Epidermal melanocyte (primary cell): Measurements from ENCODE around the gene ETDC.
"Not testable (repeated sequence)": the region's sequence is repeated elsewhere in the genome, so short reads cannot be mapped to it uniquely, and the experiment has no call there.

ENCODE experiments used
- DNase-seq: peaks from one replicate; pipeline ENCODE4 v3.0.0; 2011; ENCODE audit warnings: low spot score; ENCODE audit not compliant: insufficient read length

ETDC gene

GRCh38 chrX:135309430-135309923 lies at the start of gene ETDC:
TSS of gene ETDC (plus strand) at chrX:135309480. CDS start at chrX:135309480, 0 bp downstream.
- DNase-seq, result no peak

GRCh38 chrX:135260976-135261375 lies 48.3 kb upstream of the ETDC start:
- DNase-seq, result not testable (repeated sequence)

DNA sequence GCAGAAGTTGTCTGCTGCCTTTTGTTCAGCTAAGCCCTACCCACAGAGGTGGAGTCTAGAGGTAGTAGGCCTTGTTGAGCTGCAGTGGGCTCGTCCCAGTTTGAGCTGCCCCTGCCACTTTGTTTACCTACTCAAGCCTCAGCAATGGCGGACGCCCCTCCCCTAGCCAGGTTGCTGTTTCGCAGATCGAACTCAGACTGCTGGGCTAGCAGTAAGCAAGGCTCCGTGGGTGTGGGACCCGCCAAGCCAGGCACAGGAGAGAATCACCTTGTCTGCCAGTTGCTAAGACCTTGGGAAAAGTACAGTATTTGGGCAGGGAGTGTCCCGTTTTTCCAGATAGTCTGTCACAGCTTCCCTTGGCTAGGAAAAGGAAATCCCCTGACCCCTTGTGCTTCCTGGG lies 45.9 kb upstream of the ETDC start:
- DNase-seq, result not testable (repeated sequence)

GRCh38 chrX:135264206-135264605 lies 45.1 kb upstream of the ETDC start:
- no peak for DNase-seq

- no peak for DNase-seq
Measured at GRCh38 chrX:135273162-135273561, 36.1 kb upstream of the ETDC start.

- DNase-seq, result no peak
Measured at GRCh38 chrX:135275973-135276372, 33.3 kb upstream of the ETDC start.

- DNase-seq, result no peak
Measured at GRCh38 chrX:135287266-135287823, 21.9 kb upstream of the ETDC start.

DNA sequence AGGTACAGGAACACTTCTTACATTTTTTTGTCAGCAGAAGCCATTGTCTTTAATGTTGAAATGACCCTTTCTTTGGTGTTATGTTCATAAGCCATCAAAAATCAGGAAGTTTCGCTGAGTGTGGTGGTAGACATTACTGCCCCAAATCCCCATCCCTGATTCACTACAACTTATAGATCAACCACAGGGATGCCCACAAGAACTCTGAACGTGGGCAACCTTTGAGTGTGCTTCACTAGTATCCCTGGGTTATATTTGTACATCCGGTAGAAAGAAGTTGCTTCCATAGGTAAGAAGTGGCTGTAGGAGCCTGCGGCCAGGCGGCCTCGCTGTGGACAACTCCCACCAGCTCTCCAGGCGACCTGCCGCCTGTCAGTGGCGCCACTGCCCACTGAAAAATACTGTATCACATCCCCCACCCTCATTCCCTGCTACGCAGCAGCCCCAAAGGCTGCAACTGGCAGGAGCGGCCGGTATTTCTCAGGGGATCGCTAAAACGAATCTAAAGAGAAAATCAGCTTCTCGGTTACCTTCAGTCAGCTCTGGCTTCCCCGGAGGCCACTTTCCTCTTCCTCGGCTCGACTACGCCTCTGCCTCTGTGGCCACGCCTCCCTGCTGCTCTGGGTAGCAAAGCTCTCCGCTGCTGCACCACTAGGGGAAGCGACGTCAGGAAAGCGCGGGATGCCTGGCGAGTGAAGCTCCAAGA lies 13.9 kb upstream of the ETDC start:
- no peak for DNase-seq

GRCh38 chrX:135295944-135296305 lies 13.4 kb upstream of the ETDC start:
- no peak for DNase-seq

DNA sequence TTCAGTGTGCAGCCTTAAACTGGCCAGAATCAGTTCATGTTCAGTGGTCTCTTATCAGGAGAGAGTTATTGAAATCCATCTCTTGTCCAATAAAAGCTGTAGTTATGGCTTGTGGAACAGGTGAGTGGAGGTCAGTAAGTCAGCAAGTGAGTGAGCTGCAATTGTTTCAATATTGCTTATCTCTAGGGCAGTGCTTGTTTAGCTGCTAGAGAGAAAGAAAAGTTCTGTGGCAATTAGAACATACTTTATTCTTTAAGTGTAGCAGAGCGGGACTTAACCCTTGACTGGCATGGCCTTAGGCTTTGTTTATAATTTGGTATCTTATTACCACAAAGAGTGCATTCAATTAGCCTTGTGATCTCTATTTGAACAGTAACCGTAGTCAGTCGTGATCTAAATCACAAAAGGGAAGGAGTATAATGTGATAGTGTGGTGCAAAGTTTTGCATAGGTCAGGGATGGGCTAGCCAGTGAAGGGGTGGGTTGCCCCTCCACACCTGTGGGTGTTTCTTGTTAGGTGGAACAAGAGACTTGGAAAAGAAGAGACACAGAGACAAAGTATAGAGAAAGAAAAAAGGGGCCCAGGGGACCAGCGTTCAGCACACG lies 6.9 kb upstream of the ETDC start:
- no peak for DNase-seq

GRCh38 chrX:135304741-135305140 lies 4.5 kb upstream of the ETDC start:
- no peak for DNase-seq

DNA sequence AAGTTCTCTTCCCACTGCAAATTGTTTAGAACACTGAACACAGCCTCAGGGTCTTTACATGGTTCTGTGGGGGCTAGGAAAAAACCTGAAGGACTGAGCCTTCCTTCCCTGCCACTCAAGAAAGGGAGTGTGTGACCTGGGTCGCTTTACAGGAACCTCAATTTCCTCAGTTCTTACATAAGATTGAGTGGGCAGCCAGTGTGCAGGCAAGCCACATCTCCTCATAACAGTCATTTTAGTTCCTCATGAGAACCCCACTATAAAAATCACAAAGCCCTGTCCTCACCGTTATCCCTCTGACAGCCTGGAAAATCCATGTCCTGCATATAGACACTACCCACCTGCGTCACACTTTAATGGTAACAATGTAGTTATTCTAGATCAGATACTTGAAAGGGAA lies 2.1 kb upstream of the ETDC start:
- DNase-seq, result no peak

DNA sequence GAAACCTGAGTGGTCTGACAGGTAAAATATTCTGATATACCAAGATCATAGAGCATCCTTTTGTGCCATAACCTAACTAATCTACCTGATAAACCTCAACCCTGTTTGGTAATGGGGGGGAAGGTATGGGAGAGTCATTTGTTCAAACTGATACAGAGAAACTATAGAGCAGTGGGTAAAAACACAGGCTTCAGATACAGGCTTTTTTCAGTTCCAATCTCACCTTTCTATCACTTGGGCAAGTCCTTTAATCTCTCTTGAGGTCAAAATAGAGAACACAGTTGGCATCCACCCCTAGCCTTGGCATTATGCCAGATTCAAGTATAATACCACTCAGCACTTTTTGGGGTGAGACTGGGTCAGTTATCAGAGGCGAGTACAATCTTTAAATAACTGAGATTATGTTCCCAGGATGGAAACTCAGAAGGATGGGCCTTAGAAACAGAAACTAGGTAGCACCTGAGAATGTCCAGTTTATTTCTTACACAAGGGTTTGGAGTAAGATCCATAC lies 880 bp upstream of the ETDC start:
- DNase-seq, result no peak

DNA sequence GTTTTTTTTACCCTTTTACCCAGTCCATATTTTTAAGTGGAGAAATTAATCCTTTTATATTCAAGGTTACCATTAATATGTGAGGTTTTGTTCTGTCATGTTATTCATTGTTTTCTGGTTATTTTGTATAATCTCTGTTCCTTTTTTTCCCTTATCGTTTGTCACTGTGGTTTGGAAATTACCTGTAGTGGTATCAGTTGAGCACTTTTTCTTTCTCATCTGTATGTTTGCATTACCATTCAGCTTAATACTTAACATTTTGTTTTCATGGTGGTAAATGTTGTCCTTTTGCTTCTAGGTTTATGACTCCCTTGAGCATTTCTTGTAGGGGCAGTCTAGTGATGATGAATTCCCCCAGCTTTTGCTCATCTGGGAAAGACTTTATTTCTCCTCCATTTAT lies 6.6 kb downstream of the ETDC start:
- no peak for DNase-seq

- no peak for DNase-seq
Measured at GRCh38 chrX:135324463-135324862, 15.2 kb downstream of the ETDC start.

DNA sequence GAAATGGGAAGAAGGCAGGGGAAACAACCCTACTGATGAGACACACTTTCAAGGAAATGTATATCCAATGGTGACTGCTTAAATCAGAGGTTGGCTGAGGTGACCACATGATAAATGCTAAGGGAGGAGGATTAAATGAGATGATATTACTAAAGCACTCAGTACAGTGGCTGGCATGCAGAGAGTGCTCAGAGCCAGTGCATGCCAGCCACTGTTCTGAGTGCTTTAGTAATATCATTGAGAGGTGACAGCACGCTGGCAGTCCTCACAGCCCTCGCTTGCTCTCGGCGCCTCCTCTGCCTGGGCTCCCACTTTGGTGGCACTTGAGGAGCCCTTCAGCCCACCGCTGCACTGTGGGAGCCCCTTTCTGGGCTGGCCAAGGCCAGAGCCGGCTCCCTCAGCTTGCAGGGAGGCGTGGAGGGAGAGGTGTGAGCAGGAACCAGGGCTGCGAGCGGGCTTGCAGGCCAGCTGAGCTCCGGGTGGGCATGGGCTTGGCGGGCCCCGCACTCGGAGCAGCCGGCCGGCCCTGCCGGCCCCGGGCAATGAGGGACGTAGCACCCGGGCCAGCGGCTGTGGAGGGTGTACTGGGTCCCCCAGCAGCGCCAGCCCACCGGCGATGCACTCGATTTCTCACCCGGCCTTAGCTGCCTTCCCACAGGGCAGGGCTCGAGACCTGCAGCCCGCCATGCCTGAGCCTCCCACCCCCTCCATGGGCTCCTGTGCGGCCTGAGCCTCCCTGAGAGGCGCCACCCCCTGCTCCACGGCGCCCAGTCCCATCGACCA lies 15.9 kb downstream of the ETDC start:
- not testable (repeated sequence) for DNase-seq

DNA sequence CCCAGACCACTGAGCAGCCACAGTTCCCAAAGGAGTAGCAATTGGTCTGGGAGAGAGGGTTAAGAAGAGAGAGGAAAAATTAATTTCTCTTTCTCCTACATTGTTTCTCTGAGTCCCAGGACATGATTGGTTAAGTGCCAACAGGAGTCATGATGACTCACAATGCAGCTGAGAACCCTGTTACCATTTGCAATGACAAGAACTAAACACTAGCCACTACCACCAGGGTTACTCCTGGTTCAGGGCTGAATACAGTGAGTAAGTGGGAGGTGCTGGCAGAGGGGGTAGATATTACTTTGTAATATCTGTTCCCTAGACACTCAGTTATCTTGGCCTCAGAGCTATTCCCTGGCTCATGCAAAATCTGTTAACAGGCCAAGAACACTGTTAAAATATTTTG lies 18.0 kb downstream of the ETDC start:
- no peak for DNase-seq

GRCh38 chrX:135328421-135329005 lies 19.2 kb downstream of the ETDC start:
- no peak for DNase-seq

DNA sequence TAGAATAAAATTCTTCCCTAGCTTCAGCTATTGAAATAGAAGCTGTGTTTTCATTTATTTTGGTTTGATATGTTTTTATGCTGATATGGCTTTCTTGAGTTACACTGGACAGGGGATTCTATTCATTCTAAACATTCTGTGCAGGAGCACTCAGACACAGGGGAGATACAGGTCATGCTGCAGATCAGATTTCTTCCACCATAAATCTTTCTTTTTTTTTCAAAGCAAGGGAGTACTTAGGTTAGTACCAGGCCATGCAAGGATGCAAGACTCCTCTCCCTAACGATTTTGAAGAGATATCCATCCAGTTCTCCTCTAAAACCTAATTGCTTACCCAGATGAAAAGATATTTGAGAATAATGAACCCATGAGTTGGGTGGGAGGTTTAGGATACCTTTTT lies 21.4 kb downstream of the ETDC start:
- DNase-seq, result no peak

DNA sequence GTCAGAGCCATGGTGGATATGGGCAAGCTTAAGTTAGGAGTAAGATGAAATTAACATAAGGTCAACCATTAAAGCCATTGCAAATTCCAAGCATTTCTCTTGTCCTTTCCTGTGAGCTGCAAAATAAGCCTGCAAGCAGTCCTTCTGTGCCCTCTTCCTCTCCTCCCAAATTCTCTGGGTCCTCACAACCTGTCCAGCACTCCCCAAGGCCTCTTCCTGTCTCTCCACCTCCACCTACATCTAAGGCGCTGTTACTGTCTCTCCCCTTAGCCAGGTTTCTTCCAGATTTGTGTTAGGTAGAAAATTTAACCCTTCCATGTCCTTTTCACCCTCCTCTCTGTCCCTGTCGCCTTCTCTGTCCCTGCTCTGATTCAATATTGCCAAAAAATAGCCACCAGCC lies 22.2 kb downstream of the ETDC start:
- no peak for DNase-seq

- DNase-seq, result no peak
Measured at GRCh38 chrX:135340831-135341230, 31.6 kb downstream of the ETDC start.
